GM19328 (cell line): ENCODE measurements around the gene ECEL1.
"Not testable (repeated sequence)": the region's sequence is repeated elsewhere in the genome, so short reads cannot be mapped to it uniquely, and the experiment has no call there.

Experiments
- ATAC-seq: cut with Tn5 transposase; IDR thresholded peaks from one replicate; pipeline ENCODE4 v1.9.1; 2021; ENCODE audit warnings: mild to moderate bottlenecking, moderate library complexity; ENCODE audit not compliant: unreplicated experiment

Gene ECEL1, protein sequence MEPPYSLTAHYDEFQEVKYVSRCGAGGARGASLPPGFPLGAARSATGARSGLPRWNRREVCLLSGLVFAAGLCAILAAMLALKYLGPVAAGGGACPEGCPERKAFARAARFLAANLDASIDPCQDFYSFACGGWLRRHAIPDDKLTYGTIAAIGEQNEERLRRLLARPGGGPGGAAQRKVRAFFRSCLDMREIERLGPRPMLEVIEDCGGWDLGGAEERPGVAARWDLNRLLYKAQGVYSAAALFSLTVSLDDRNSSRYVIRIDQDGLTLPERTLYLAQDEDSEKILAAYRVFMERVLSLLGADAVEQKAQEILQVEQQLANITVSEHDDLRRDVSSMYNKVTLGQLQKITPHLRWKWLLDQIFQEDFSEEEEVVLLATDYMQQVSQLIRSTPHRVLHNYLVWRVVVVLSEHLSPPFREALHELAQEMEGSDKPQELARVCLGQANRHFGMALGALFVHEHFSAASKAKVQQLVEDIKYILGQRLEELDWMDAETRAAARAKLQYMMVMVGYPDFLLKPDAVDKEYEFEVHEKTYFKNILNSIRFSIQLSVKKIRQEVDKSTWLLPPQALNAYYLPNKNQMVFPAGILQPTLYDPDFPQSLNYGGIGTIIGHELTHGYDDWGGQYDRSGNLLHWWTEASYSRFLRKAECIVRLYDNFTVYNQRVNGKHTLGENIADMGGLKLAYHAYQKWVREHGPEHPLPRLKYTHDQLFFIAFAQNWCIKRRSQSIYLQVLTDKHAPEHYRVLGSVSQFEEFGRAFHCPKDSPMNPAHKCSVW

DNA sequence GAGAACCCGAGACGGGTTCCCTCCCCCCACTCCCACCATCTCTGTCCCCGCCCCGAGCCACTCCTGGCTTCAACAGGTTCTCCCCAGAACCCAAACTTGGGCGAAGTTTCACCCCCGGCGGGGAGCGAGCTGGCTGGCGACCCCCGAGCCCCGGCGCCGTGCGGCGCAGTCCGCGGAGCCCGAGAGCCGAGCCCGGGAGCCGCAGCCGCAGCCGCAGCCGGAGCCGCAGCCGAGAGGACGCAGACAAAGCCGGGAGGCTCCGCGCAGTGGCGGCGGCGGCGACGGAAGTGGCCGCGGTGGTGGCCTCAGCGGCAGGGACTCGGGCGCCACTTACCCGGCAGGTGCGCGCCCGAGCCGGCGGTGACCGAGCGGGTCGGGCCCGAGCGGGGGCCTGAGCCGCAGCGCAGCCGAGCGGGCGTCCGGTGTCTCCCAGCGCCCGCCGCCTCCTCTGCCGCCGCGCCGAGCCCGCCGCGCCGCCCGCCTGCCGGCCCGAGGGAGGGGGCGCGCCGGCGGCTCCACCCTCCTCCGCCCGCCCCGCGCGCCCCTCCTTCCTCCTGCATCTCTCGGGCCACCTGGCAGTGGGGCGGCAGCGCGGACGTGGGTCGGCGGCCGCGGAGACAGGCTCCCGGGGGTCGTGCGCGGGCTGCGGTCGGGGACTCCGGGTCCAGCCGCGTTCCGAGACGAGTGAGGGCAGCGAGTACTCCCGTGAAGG is at the start of gene ECEL1:
Gene ECEL1 (minus strand): TSS at position 450 of the 712 bp plus-strand sequence. CDS start 1,181 bp downstream, outside the sequence.
- no peak for ATAC-seq

DNA sequence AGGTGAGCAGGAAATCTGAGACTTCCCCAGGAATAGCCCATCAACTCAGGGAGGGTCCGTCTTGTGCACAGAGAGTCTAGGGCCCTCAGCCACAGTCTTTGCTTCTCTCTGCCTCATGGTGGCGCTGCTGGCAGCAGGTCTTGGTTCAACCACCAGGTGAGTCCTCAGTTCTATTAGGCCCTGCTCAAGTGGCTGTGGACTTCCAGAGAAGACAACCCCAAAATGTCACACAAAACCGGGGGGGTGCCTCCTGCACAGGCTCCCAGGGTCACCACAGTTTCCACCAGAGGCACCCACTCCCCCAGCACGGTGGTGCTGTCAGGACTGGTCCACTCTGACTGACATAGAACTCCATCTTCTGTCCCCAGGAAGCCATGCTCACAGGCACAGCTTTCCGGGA is 49.4 kb upstream of the ECEL1 start:
- ATAC-seq = no peak

DNA sequence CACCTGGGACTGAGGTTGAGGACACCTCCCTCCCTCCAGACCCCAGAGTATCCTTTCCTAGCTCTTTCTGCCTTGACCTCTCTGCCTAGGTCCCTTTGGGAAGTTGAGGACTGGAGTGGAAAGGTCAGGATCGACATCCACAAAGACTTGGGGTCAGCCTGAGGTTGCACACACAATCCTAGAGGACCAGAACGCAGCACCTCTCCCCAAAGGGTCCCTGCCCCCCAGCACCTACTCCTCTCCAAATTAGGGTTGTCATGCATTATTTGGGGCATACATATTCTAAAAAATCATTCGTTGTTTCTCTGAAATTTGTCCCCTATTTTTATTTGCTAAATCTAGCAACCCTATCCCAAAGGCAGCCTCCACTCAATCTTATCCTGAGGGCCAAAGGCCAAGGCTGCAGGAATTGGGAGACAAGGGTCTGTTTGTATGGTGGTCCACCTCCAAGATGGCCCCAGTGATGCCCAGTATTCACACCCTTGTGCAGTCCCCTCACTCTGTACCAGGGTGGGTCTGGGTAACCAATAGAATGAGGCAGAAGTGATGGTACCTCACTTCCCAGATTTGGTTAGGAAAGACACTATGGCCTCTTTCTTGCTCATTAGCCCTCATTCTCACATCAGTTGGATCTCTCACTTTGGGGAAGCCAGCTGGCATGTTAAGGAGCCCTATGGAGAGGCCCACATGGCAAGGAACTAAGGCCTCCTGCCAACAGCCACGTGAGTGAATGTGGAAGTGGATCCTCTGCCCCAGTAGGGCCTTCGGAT is 48.3 kb upstream of the ECEL1 start:
- ATAC-seq = no peak

DNA sequence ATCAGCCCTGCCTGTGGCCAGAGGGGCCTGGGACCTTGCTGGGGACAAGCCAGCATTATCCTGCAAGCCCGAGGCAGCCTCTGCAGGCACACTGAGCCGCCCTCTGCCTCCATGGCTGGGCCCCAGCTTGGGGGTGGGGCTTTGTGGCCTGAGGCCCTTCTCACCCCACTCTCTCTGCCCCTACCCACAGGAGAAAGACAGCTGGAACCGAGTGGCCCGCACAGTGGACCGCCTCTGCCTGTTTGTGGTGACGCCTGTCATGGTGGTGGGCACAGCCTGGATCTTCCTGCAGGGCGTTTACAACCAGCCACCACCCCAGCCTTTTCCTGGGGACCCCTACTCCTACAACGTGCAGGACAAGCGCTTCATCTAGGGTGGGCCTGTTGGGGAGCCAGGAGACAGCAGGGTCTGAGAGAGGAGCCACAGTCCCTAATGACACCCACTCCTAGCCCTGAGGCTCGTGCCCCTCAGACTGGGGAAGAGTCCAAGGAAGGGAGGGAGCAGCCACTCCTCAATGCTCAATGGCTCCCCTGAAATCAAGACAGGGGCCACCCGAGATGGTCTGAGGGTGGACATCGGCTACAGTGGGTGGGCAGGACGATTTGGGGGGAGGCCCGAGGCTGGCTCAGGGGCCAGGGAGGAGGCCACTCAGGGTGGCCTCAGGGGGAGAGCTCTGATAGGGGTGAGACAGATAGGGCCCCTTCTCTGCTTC is 47.5 kb upstream of the ECEL1 start:
- no peak for ATAC-seq

DNA sequence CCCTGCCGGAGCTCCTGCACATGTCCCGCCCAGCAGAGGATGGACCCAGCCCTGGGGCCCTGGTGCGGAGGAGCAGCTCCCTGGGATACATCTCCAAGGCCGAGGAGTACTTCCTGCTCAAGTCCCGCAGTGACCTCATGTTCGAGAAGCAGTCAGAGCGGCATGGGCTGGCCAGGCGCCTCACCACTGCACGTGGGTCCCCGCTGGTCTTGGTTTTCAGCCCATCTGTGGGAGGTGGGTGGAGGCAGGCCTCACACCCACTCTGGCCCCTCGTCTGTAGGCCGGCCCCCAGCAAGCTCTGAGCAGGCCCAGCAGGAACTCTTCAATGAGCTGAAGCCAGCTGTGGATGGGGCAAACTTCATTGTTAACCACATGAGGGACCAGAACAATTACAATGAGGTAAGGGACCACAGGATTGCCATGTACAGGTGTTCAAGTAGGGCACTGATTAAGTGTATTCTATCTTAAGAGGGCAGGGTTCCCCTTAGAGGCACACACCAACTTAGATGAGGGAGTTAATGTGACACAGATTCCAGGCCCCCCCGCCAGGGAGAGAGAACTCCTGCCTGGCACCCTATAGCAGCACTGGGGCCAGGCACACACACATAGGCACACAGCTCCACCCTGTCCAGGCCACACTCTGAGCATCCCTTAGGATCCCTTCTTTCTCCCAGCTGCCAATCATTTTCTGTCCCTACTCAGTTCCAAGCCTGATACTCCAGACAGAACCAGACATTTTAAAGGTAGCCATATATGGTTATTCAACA is 46.5 kb upstream of the ECEL1 start:
- ATAC-seq = no peak

DNA sequence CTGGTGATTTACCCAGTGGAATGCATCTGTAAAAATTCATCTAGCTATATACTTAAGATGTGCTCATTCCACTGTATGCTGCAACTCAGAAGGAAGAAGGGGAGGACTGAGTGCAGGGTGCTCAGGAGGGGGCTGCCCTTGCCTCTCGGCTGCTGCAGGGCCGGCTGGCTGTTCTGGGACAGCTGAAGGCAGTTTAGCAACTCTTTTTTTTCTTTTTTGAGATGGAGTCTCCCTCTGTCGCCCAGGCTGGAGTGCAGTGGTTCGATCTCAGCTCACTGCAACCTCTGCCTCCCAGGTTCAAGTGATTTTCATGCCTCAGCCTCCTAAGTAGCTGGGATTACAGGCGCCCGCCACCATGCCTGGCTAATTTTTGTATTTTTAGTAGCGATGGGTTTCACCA is 45.2 kb upstream of the ECEL1 start:
- not testable (repeated sequence) for ATAC-seq

DNA sequence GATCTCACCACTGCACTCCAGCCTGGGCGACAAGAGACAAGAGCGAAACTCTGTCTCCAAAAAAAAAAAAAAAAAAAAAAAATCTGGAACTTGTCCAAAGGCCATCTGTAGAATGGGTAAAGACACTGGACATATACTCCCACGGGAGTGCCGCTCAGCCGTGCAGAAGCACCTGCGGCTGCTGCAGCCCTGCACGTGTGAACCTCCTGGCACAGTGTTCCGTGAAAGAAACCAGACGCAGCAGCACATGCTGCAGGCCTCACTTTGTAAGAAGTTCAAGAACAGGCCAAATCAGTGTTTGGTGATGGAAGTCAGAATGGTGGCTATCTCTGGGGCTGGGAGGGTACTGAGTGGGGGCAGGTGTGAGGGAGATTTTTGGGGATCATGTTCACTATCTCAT is 44.8 kb upstream of the ECEL1 start:
- no peak for ATAC-seq

DNA sequence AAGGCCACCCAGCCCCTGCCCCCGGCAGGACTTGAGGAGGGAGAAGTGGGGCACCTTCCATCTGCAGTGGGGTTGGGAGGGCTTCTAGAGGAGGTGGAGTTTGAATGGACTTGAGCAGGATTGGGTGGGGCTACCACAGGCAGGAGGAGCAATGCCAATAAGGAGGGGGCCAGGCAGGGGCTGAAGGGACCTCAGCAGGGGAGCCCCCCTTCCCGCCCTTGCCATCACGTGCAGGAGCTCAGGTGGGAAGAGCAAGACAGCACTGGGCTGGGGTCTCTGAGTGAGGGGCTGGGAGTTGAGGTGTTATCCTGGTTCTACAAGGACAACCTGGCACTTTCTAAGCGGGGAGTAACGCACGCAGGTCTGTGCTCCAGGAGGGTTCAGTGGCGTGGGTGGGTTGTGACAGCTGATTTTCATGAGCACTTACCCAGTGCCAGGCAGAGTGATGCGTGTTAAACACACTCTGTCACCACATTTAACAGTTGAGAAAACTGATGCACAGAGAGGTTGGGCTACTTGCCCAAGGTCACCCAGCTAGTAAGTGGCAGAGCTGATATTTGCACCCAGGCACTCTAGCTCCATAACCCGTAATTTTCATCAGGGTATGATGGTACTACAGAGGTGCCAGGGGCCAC is 43.1 kb upstream of the ECEL1 start:
- ATAC-seq = no peak

DNA sequence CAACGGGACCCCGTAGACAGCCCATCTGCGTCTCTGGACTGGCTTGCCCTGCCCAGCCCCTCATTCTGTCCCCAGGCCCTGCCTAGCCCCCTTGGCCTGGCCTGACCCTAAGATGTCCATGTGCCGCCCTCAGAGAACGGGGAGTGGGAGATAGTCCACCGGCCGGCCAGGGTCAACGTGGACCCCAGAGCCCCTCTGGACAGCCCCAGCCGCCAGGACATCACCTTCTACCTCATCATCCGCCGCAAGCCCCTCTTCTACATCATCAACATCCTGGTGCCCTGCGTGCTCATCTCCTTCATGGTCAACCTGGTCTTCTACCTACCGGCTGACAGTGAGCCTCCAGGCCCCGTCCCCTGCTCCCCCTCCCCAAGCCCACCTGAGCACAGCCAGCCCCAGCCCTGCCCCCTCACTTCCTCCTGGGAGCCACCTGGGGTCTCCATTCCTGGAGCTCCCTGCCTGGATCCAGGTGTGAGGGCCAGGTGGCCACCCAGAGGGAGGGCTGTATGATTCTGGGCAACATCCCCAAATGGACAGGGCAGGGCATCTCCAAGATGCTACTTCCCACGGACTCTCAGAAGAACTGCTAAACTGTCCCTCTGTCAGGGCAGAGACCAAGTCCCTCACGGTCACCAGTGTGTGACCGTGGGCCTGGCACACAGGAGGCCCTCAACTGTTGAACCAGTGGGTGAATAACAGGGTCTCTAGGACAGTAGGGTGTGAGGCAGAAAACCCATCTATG is 42.3 kb upstream of the ECEL1 start:
- ATAC-seq = no peak

DNA sequence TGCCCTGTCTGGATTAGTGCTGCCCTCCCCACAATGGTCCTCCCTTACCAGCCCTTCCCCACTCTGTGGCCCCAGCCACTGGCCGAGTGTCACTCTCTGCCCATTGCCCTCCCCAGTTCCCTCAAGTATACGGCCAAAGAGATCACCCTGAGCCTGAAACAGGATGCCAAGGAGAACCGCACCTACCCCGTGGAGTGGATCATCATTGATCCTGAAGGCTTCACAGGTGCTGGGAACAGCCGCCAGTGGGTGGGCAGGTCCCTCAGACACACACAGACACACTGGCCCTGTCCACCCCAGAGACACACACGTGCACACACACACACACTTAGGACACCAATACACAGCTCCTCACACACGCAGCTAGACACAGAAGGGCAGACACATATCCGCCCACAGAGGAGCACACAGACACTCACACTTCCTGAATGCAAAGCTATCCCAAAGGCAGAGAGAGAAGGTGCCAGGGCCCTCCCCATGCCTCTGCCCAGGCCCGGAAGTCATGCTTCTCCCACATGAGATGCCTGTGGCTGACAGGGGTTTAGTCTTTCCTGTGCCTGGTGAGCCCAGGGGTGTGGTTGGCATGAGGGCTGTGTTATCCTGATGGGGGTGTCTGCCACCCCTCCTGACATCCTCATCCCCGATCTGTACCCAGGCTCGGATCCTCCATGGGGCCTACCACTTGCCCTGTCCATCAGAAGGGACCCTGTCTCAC is 41.3 kb upstream of the ECEL1 start:
- no peak for ATAC-seq

DNA sequence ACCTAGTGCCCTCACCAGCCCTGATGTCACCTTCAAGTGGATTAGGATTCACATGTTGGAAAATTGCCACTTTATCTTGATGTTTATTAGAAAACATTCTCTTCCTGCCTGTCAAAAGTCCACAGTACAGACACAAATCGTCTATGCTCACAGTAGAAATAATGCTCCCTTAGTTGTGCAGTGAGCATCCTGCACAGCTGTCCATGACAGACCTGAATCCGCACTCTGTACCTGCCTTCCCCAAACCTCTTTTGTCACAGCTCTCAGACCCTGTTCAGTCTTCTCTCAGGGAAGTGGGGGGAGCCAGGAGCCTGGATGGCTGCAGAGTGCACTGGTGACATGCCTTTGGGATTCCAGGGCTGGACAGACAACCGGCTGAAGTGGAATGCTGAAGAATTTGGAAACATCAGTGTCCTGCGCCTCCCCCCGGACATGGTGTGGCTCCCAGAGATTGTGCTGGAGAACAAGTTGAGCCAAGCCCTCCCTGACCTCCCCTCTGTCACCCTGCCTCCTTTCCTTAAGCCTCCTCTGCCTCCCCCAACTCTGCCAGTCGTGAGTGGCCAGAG is 40.4 kb upstream of the ECEL1 start:
- ATAC-seq = no peak

DNA sequence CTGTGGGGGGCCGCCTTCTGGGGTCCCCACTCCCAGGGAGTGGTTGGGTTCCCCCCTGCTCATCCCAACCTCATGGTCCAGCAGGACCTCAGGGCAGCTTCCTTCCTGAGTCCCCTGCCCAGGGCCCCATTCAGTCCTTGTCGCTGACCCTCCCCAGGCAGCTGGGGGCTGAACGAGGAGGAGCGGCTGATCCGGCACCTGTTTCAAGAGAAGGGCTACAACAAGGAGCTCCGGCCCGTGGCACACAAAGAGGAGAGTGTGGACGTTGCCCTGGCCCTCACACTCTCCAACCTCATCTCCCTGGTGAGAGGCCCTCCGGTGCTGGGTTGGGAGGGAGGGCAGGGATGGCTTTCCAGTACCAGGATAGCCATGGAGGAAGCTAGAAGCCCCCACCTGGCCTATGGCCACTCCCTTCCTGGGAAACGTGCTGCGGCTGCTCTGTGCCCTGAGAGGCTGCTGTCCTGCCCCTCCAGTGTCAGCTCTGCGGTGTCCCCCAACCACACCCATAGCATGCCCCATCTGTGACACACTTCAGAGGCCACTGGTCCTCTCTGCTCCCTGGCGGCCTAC is 38.8 kb upstream of the ECEL1 start:
- no peak for ATAC-seq

DNA sequence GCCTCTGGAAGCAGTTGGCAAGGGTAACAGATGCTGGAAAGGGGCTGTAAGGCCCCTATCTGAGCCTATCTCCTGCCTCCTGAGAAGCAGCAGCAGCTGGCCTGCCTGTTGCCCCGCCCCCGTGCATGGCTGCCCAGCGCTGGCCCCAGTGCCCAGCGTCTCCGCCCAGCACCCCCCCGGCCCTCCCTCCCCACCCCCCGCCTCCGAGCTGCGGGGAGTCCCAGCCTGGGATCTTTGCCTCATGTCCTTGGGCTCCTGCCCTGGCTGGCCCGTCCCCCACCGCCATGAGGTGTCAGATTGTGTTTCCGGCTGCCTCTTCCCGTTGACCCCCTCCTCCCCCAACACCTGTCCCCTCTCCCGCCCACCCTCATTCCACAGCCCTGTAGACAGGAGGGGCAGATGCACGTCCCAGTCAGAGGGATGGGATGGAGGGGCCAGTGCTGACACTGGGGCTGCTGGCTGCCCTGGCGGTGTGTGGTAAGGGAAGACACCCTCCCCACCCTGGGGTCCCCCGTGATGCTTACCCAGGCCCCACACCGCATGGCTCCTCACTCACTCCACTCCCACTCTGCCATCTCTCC is 38.2 kb upstream of the ECEL1 start, which contains the start of gene CHRND:
Gene CHRND (plus strand): TSS at position 370 of the 581 bp plus-strand sequence. CDS start 56 bp downstream, at position 426.
- no peak for ATAC-seq

DNA sequence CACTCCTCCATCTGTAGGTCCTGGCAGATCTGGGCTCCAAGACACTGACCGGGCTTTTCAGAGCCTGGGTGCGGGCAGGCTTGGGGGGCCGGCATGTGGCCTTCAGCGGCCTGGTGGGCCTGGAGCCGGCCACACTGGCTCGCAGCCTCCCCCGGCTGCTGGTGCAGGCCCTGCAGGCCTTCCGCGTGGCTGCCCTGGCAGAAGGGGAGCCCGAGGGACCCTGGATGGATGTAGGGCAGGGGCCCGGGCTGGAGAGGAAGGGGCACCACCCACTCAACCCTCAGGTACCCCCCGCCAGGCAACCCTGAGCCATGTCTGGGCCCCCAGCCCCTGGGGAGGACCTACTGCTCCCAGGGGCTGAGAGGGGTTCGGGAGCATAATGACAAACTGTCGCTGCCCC is 37.6 kb upstream of the ECEL1 start:
- ATAC-seq = no peak

DNA sequence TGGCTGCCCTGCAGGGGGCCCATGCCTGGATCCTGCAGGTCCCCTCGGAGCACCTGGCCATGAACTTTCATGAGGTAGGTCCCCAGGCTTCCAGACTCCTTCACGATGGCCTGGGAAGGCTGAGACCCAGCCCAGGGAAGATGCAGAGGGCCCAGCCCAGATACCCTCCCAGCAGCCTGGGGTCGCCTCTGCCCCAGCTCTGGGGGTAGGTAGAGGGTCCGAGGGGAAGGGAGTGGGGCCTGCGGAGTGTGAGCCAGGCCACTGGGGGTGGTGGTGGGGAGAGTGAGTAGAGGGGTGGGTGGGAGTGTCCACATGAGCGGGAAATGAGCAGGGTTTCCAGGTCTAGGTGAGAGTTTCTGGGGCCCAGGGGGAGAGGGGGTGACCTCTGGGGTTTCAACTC is 37.1 kb upstream of the ECEL1 start:
- no peak for ATAC-seq
